Fibroblast of villous mesenchyme (primary cell): ENCODE measurements around the gene LMOD1. TPM values are rescaled to one million over a fixed set of nuclear protein-coding genes. Genes with fewer than 3 reads are reported as not detected.
A peak's percentile ranks its signal among the peaks of the same experiment; 100 is the strongest.

Experiments
- DNase-seq: peaks from one replicate; pipeline ENCODE4 v3.0.0-alpha.2; 2010; ENCODE audit warnings: low read depth
- H3K4me3 ChIP-seq: 2 replicates; pipeline ENCODE4 v1.5.1; 2011; ENCODE audit warnings: low read depth, mild to moderate bottlenecking, low read length
- CTCF ChIP-seq: IDR thresholded peaks from 2 replicates; pipeline ENCODE4 v1.5.1; 2012; ENCODE audit warnings: low read depth, mild to moderate bottlenecking, low read length; ENCODE audit not compliant: insufficient read depth
- total RNA-seq: library from RNA; depleted of rRNA; stranded (reverse); fragments of >200 nt; gene quantifications from 2 replicates; pipeline ENCODE4 v1.2.3, GENCODE V29; 2012

The LMOD1 gene
- total RNA-seq, 1 donor = 50.1 TPM

- TF ChIP-seq CTCF = no peak
- no peak overlapping the region for H3K4me3 ChIP-seq
- DNase-seq = no peak
Measured at GRCh38 chr1:201884425-201884824, 61.9 kb downstream of the LMOD1 start.

GRCh38 chr1:201883786-201884185 is 62.6 kb downstream of the LMOD1 start:
- peak; percentile 53 for DNase-seq
- no peak overlapping the region for H3K4me3 ChIP-seq
- no peak for TF ChIP-seq CTCF

GRCh38 chr1:201883266-201883665 is 63.1 kb downstream of the LMOD1 start:
- H3K4me3 ChIP-seq = no peak overlapping the region
- no peak for TF ChIP-seq CTCF
- DNase-seq = no peak

- DNase-seq = peak; percentile 44
- no peak overlapping the region for H3K4me3 ChIP-seq
- TF ChIP-seq CTCF = no peak
Measured at GRCh38 chr1:201882665-201883132, 63.6 kb downstream of the LMOD1 start.

- DNase-seq = no peak
- no peak overlapping the region for H3K4me3 ChIP-seq
- TF ChIP-seq CTCF = no peak
Measured at GRCh38 chr1:201881617-201882016, 64.7 kb downstream of the LMOD1 start.

GRCh38 chr1:201880928-201881571 is 65.3 kb downstream of the LMOD1 start:
- no peak for TF ChIP-seq CTCF
- DNase-seq = no peak
- no peak overlapping the region for H3K4me3 ChIP-seq
